ENCODE results near the gene BARHL1.

Gene BARHL1

DNA sequence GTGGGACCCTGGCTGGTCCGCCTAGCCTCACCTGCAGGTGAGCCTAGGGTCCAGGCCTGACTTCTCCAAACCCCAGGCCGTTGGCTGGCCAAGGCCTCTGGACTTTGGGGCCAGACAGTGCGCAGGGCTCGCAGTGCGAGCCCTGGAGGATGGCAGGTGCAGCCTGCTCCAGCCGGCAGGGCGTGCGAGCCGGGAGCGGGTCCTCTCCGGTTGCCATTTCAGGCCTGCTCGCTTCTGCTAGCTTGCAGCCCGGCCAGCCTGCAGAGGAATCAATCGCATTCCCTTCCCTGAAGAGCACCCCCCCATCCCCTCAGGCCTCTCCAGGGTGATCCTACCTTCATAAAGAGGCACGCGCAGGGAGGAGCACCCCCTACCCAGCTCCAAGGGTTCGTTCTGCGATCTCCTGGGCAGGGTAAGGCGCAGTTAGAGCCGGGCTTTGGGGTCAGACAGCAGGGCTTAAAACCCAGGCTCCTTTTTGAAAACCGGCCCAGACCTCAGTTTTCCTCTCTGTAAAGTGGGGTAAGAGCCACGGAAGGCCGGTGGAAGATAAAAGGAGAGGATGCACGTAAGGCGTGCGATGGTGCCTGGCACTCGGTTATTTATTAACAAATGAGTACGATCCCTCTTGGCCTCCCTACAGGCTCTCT lies 6.2 kb downstream of the BARHL1 start:
- no peak for DNase-seq

- DNase-seq: no peak
Measured at GRCh38 chr9:132589148-132590036, 7.0 kb downstream of the BARHL1 start.

- DNase-seq: no peak
Measured at GRCh38 chr9:132590037-132590317, 7.6 kb downstream of the BARHL1 start.

- no peak for DNase-seq
Measured at GRCh38 chr9:132590318-132591182, 8.1 kb downstream of the BARHL1 start.

DNA sequence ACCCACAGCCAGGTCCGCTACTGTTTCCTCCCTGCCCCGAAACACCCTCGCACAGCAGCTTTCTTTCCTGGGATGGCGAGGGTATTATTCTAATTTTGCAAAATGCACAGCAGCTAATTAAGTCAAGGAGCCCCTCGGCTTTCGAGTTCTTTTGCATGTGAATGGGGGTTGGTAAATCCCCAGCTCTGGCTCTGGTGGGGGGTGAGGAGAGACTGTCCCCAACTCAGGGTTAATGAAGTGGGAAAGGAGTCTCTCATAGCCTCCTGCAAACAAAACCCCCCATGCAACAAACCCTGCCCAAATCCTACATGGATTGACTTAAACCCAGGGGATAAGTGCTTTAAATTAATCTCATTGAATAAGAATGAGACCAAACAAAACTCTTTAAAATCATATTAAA lies 8.8 kb downstream of the BARHL1 start:
- DNase-seq: no peak

- no peak for DNase-seq
Measured at GRCh38 chr9:132591751-132592314, 9.4 kb downstream of the BARHL1 start.

DNA sequence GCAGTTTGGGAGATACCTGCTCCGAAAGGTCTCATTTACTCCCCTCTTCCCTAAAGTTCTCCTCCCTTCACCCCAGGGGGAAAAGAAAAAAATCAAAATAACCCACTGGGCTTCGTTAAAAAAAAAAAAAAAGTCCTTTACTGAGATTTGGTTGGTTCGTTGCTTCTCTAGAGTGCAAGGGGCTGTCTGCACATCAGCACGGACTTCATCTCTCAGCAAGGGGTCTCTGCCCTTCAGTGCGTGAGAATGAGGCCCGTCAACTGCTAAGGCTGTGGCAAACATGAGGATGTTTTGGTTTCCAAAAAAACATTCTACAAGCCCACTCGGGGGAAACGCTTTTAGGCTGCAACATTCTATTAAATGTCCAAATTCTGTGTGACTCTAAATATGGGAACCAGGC lies 10.0 kb downstream of the BARHL1 start:
- DNase-seq: no peak

GRCh38 chr9:132594412-132594811 lies 12.0 kb downstream of the BARHL1 start:
- DNase-seq: no peak

DNA sequence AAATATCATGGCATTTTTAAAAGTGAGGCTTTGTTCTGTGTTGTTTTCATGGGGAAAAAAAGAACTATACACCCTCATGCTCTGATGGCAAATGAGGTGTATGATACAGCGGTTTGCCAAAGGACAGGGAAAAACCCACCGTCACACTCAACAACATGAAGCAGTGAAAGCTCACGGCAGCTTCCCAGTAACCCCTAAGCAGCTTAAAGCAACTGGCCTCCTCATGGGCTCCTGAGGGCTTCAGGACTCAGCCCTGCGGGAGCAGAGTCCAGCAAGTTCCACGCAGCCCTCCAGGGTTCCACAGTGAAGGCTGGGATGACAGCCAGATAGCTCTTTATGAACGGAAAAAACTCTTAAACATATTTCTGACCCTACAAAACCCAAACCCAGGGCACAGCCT lies 12.9 kb downstream of the BARHL1 start:
- no peak for DNase-seq

DNA sequence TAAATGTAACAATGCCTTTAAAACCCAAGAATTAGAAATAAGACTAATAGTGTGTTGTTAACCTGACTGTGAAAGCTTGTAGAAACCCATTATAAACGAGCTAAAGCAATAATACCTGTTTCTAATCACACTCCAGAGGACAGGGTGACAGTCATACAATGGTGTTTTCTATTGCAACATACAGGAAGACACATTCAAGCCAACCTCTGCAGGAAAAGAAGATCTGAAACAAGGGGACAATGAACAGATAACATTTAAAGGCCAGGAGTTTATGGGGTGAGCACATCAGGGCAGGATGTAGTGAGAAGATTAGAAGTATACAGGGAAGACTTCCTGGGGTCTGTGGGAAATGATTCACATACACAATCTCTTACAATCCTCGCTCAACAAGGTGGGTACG lies 13.8 kb downstream of the BARHL1 start:
- DNase-seq: no peak

- DNase-seq: peak; percentile 22
Measured at GRCh38 chr9:132597073-132597775, 14.8 kb downstream of the BARHL1 start.

- DNase-seq: no peak
Measured at GRCh38 chr9:132600326-132600984, 18.0 kb downstream of the BARHL1 start.

- DNase-seq: no peak
Measured at GRCh38 chr9:132602207-132602606, 19.8 kb downstream of the BARHL1 start.

DNA sequence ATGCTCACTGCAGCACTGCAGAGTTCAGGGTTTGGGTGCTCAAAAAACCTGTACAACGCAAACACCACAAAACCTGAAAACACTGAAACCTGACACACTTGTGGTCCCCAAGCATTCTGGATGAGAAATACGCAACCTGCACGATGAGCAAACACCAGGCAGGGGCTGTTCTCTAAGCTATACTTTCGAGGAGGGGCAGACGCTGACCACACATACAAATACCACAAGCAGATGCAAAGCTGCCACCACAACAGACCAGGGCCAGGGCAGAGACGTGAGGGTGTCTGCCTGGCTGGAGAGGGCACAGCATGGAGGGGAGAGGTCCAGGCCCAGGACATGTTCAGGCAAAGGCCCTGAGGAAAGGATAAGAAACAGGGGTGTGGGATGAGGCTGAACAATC lies 23.0 kb downstream of the BARHL1 start:
- DNase-seq: no peak

- DNase-seq: no peak
Measured at GRCh38 chr9:132606066-132606465, 23.7 kb downstream of the BARHL1 start.

DNA sequence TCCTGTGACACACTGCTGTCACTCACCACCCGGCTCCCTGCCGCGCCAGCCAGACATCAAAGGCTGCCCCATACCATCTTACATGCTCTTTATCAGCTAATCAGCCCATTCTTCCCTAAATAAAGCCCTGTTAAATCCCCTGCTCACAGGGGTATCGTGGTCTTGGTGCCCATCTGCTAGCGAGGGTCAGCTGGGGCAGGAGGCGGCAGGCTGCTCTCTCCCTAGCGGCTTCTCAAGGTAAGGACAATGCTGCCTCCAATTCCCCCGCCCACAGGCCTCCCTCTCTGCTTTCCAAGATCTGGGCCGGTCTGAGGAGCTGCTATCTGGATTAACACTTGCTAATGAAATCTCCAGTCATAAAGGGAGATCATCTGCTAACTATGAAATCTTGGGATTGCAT lies 26.8 kb downstream of the BARHL1 start:
- DNase-seq: no peak

DNA sequence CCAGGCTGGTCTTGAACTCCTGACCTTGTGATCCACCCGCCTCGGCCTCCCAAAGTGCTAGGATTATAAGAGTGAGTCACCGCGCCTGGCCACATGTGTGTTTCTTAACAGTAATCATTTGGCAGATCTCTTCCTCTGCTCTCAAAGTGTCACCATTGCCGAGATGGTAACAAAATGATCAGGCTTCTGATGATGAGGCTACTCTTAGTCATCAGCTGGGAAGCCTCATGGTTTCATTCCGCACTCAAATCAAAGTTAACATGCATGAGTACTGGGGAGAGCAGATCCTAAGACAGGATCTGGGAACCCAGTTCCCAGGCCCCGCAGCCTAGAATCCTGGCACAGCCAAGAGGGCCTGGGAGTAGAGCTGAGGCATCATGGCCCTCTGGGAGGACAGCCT lies 27.4 kb downstream of the BARHL1 start:
- no peak for DNase-seq

GRCh38 chr9:132610661-132611060 lies 28.3 kb downstream of the BARHL1 start:
- no peak for DNase-seq

- no peak for DNase-seq
Measured at GRCh38 chr9:132614324-132614723, 31.9 kb downstream of the BARHL1 start.

- DNase-seq: no peak
Measured at GRCh38 chr9:132615774-132616173, 33.4 kb downstream of the BARHL1 start.

GRCh38 chr9:132616725-132617124 lies 34.3 kb downstream of the BARHL1 start:
- no peak for DNase-seq

- DNase-seq: no peak
Measured at GRCh38 chr9:132622159-132622558, 39.8 kb downstream of the BARHL1 start.
